ENCODE measurements around the gene IVL. TPM values are rescaled to one million over a fixed set of nuclear protein-coding genes. Genes with fewer than 3 reads are reported as not detected.

IVL gene
- total and polyA plus RNA-seq, 3 experiments from 2014 or later = not detected

- POLR2A ChIA-PET = no interaction called here
- peaks cover 0 to 1% (median 0%) of the 10 kb centered on the region in 5 donors for H3K9me3 Mint-ChIP-seq
- Histone ChIP-seq H3K4me3 (ENCODE audit: low read length) (no peak overlapping the region), H3K36me3 (ENCODE audit: insufficient read depth, low read length) (no peaks in the 10 kb centered on the region), H3K27me3 (ENCODE audit: insufficient read depth, low read length, poor library complexity, severe bottlenecking) (no peaks in the 10 kb centered on the region), H3K9me3 (ENCODE audit: low read length) (no peaks in the 10 kb centered on the region), H3K4me1 (ENCODE audit: insufficient read depth, low read length) (no peaks in the 10 kb centered on the region), H3K27ac (ENCODE audit: low read depth, low read length) (no peak overlapping the region)
- H3K4me1 Mint-ChIP-seq = peaks cover 0 to 2% (median 0%) of the 10 kb centered on the region in 3 donors
- CTCF ChIA-PET = no interaction called here
- no peak overlapping the region for H3K4me3 Mint-ChIP-seq
- DNase-seq = no peak
- no peaks in the 10 kb centered on the region for H3K36me3 Mint-ChIP-seq
- H3K27ac Mint-ChIP-seq = peak overlapping the region in 1 of 8 donors; percentile 38
- peaks cover 2 to 8% of the 10 kb centered on the region in 2 donors for H3K27me3 Mint-ChIP-seq
Measured at GRCh38 chr1:152884085-152884484, 24.3 kb upstream of the IVL start.

GRCh38 chr1:152884506-152884905 is 23.8 kb upstream of the IVL start:
- H3K27me3 ChIP-seq (ENCODE audit: insufficient read depth, low read length, poor library complexity, severe bottlenecking) = no peaks in the 10 kb centered on the region
- DNase-seq = no peak
- no peaks in the 10 kb centered on the region for H3K9me3 ChIP-seq (ENCODE audit: low read length)
- Mint-ChIP-seq H3K27ac (no peak overlapping the region), H3K9me3 (peaks cover 0 to 1% (median 0%) of the 10 kb centered on the region in 5 donors), H3K36me3 (no peaks in the 10 kb centered on the region), H3K27me3 (peaks cover 2 to 8% of the 10 kb centered on the region in 2 donors), H3K4me3 (no peak overlapping the region), H3K4me1 (peaks cover 0 to 2% (median 0%) of the 10 kb centered on the region in 3 donors)
- no peaks in the 10 kb centered on the region for H3K36me3 ChIP-seq (ENCODE audit: insufficient read depth, low read length)
- no peak overlapping the region for H3K27ac ChIP-seq (ENCODE audit: low read depth, low read length)
- H3K4me1 ChIP-seq (ENCODE audit: insufficient read depth, low read length) = no peaks in the 10 kb centered on the region
- no peak overlapping the region for H3K4me3 ChIP-seq (ENCODE audit: low read length)
- ChIA-PET CTCF (no interaction called here), POLR2A (no interaction called here)

GRCh38 chr1:152884966-152885624 is 23.3 kb upstream of the IVL start:
- H3K36me3 Mint-ChIP-seq = no peaks in the 10 kb centered on the region
- H3K27ac ChIP-seq (ENCODE audit: low read depth, low read length) = no peak overlapping the region
- H3K9me3 ChIP-seq (ENCODE audit: low read length) = no peaks in the 10 kb centered on the region
- POLR2A ChIA-PET = no interaction called here
- no peak overlapping the region for H3K27ac Mint-ChIP-seq
- no peaks in the 10 kb centered on the region for H3K4me1 ChIP-seq (ENCODE audit: insufficient read depth, low read length)
- no peak for DNase-seq
- no peak overlapping the region for H3K4me3 ChIP-seq (ENCODE audit: low read length)
- H3K9me3 Mint-ChIP-seq = peaks cover 0 to 1% (median 0%) of the 10 kb centered on the region in 5 donors
- no peak overlapping the region for H3K4me3 Mint-ChIP-seq
- H3K27me3 ChIP-seq (ENCODE audit: insufficient read depth, low read length, poor library complexity, severe bottlenecking) = no peaks in the 10 kb centered on the region
- CTCF ChIA-PET = no interaction called here
- H3K27me3 Mint-ChIP-seq = peaks cover 2 to 7% of the 10 kb centered on the region in 2 donors
- H3K4me1 Mint-ChIP-seq = peaks cover 0 to 2% (median 0%) of the 10 kb centered on the region in 3 donors
- no peaks in the 10 kb centered on the region for H3K36me3 ChIP-seq (ENCODE audit: insufficient read depth, low read length)

GRCh38 chr1:152886085-152886484 is 22.3 kb upstream of the IVL start:
- CTCF ChIA-PET = no interaction called here
- no peaks in the 10 kb centered on the region for H3K27me3 ChIP-seq (ENCODE audit: insufficient read depth, low read length, poor library complexity, severe bottlenecking)
- no peak overlapping the region for H3K27ac ChIP-seq (ENCODE audit: low read depth, low read length)
- no peak for DNase-seq
- H3K4me3 ChIP-seq (ENCODE audit: low read length) = no peak overlapping the region
- POLR2A ChIA-PET = no interaction called here
- no peaks in the 10 kb centered on the region for H3K4me1 Mint-ChIP-seq
- H3K4me1 ChIP-seq (ENCODE audit: insufficient read depth, low read length) = no peaks in the 10 kb centered on the region
- H3K27ac Mint-ChIP-seq = no peak overlapping the region
- no peaks in the 10 kb centered on the region for H3K9me3 ChIP-seq (ENCODE audit: low read length)
- no peak overlapping the region for H3K4me3 Mint-ChIP-seq
- H3K9me3 Mint-ChIP-seq = peaks cover 0 to 1% (median 0%) of the 10 kb centered on the region in 5 donors
- no peaks in the 10 kb centered on the region for H3K36me3 Mint-ChIP-seq
- peaks cover 0 to 7% of the 10 kb centered on the region in 2 donors for H3K27me3 Mint-ChIP-seq
- H3K36me3 ChIP-seq (ENCODE audit: insufficient read depth, low read length) = no peaks in the 10 kb centered on the region

GRCh38 chr1:152886758-152887409 is 21.5 kb upstream of the IVL start:
- Histone ChIP-seq H3K4me3 (ENCODE audit: low read length) (no peak overlapping the region), H3K27ac (ENCODE audit: low read depth, low read length) (no peak overlapping the region), H3K4me1 (ENCODE audit: insufficient read depth, low read length) (no peaks in the 10 kb centered on the region), H3K36me3 (ENCODE audit: insufficient read depth, low read length) (no peaks in the 10 kb centered on the region), H3K27me3 (ENCODE audit: insufficient read depth, low read length, poor library complexity, severe bottlenecking) (no peaks in the 10 kb centered on the region), H3K9me3 (ENCODE audit: low read length) (no peaks in the 10 kb centered on the region)
- H3K27ac Mint-ChIP-seq = no peak overlapping the region
- POLR2A ChIA-PET = no interaction called here
- no peak overlapping the region for H3K4me3 Mint-ChIP-seq
- peaks cover 5 to 7% of the 10 kb centered on the region in 2 donors for H3K27me3 Mint-ChIP-seq
- peaks cover 0 to 1% (median 0%) of the 10 kb centered on the region in 5 donors for H3K9me3 Mint-ChIP-seq
- DNase-seq = no peak
- CTCF ChIA-PET = no interaction called here
- no peaks in the 10 kb centered on the region for H3K4me1 Mint-ChIP-seq
- H3K36me3 Mint-ChIP-seq = no peaks in the 10 kb centered on the region

GRCh38 chr1:152888126-152888525 is 20.2 kb upstream of the IVL start:
- H3K27ac Mint-ChIP-seq = no peak overlapping the region
- Histone ChIP-seq H3K27ac (ENCODE audit: low read depth, low read length) (no peak overlapping the region), H3K4me3 (ENCODE audit: low read length) (no peak overlapping the region), H3K9me3 (ENCODE audit: low read length) (no peaks in the 10 kb centered on the region), H3K27me3 (ENCODE audit: insufficient read depth, low read length, poor library complexity, severe bottlenecking) (no peaks in the 10 kb centered on the region), H3K4me1 (ENCODE audit: insufficient read depth, low read length) (no peaks in the 10 kb centered on the region), H3K36me3 (ENCODE audit: insufficient read depth, low read length) (no peaks in the 10 kb centered on the region)
- H3K36me3 Mint-ChIP-seq = no peaks in the 10 kb centered on the region
- no peaks in the 10 kb centered on the region for H3K4me1 Mint-ChIP-seq
- no peak for DNase-seq
- no peaks in the 10 kb centered on the region for H3K9me3 Mint-ChIP-seq
- ChIA-PET CTCF (no interaction called here), POLR2A (no interaction called here)
- peaks cover 5 to 13% of the 10 kb centered on the region in 2 donors for H3K27me3 Mint-ChIP-seq
- H3K4me3 Mint-ChIP-seq = no peak overlapping the region

GRCh38 chr1:152899027-152899426 is 9.3 kb upstream of the IVL start:
- Histone ChIP-seq H3K36me3 (ENCODE audit: insufficient read depth, low read length) (no peaks in the 10 kb centered on the region), H3K9me3 (ENCODE audit: low read length) (no peaks in the 10 kb centered on the region), H3K27me3 (ENCODE audit: insufficient read depth, low read length, poor library complexity, severe bottlenecking) (no peaks in the 10 kb centered on the region), H3K4me1 (ENCODE audit: insufficient read depth, low read length) (no peaks in the 10 kb centered on the region), H3K4me3 (ENCODE audit: low read length) (no peak overlapping the region), H3K27ac (ENCODE audit: low read depth, low read length) (no peak overlapping the region)
- no peaks in the 10 kb centered on the region for H3K36me3 Mint-ChIP-seq
- H3K27me3 Mint-ChIP-seq = peaks cover 15 to 65% of the 10 kb centered on the region in 2 donors
- H3K27ac Mint-ChIP-seq = peak overlapping the region in 1 of 8 donors; percentile 72
- POLR2A ChIA-PET = no interaction called here
- no peak for DNase-seq
- CTCF ChIA-PET = no interaction called here
- no peak overlapping the region for H3K4me3 Mint-ChIP-seq
- H3K9me3 Mint-ChIP-seq = peaks cover 0 to 3% (median 0%) of the 10 kb centered on the region in 5 donors
- H3K4me1 Mint-ChIP-seq = no peaks in the 10 kb centered on the region

- Histone ChIP-seq H3K27me3 (ENCODE audit: insufficient read depth, low read length, poor library complexity, severe bottlenecking) (no peaks in the 10 kb centered on the region), H3K9me3 (ENCODE audit: low read length) (no peaks in the 10 kb centered on the region), H3K36me3 (ENCODE audit: insufficient read depth, low read length) (no peaks in the 10 kb centered on the region), H3K4me3 (ENCODE audit: low read length) (no peak overlapping the region), H3K4me1 (ENCODE audit: insufficient read depth, low read length) (no peaks in the 10 kb centered on the region), H3K27ac (ENCODE audit: low read depth, low read length) (no peak overlapping the region)
- Mint-ChIP-seq H3K27me3 (peaks cover 15 to 61% of the 10 kb centered on the region in 2 donors), H3K36me3 (no peaks in the 10 kb centered on the region), H3K4me1 (no peaks in the 10 kb centered on the region), H3K27ac (no peak overlapping the region), H3K9me3 (no peaks in the 10 kb centered on the region), H3K4me3 (no peak overlapping the region)
- ChIA-PET CTCF (no interaction called here), POLR2A (no interaction called here)
- DNase-seq = no peak
Measured at GRCh38 chr1:152899883-152900282, 8.5 kb upstream of the IVL start.
